ENCODE results near the gene AGAP2.

Gene AGAP2

GRCh38 chr12:57738661-57739237 lies at the start of gene AGAP2:
TSS of gene AGAP2 (minus strand) at chr12:57738742. CDS start at chr12:57738246, 496 bp downstream.
- no peak for TF ChIP-seq ZFX (IDR thresholded peaks at IDR 0.05)
- TF ChIP-seq CTCF (conservative IDR thresholded peaks at IDR 0.05): no peak
- no peak within 1 kb of the TSS for H3K27ac ChIP-seq

GRCh38 chr12:57783861-57784260 lies 45.3 kb upstream of the AGAP2 start:
- no peak for TF ChIP-seq ZFX (IDR thresholded peaks at IDR 0.05)
- TF ChIP-seq CTCF (conservative IDR thresholded peaks at IDR 0.05): no peak

GRCh38 chr12:57783466-57783801 lies 44.9 kb upstream of the AGAP2 start:
- no peak for TF ChIP-seq CTCF (conservative IDR thresholded peaks at IDR 0.05)
- TF ChIP-seq ZFX (IDR thresholded peaks at IDR 0.05): no peak
- peak overlapping the region; percentile 74 for H3K27ac ChIP-seq

More at GRCh38 chr12:57783861-57784260, 45.3 kb upstream of the AGAP2 start:
- H3K27ac ChIP-seq: no peak overlapping the region

- H3K27ac ChIP-seq: peak within 1 kb of the TSS; percentile 74
- TF ChIP-seq CTCF (conservative IDR thresholded peaks at IDR 0.05) (peak; percentile 97), ZFX (IDR thresholded peaks at IDR 0.05) (peak; percentile 38; the same call in 1 of the 2 replicates)
Measured at GRCh38 chr12:57782608-57783465, 44.3 kb upstream of the AGAP2 start, which contains the start of gene TSFM. TSS of gene TSFM (plus strand) at chr12:57782787. CDS start at chr12:57782802, 15 bp downstream.

- H3K27ac ChIP-seq: peak overlapping the region; percentile 74; the same call in 1 of the 2 replicates
- TF ChIP-seq ZFX (IDR thresholded peaks at IDR 0.05) (no peak), CTCF (conservative IDR thresholded peaks at IDR 0.05) (no peak)
Measured at GRCh38 chr12:57782243-57782607, 43.7 kb upstream of the AGAP2 start.

- no peak overlapping the region for H3K27ac ChIP-seq
- no peak for TF ChIP-seq ZFX (IDR thresholded peaks at IDR 0.05)
- TF ChIP-seq CTCF (conservative IDR thresholded peaks at IDR 0.05): no peak
Measured at GRCh38 chr12:57781801-57782200, 43.3 kb upstream of the AGAP2 start.

GRCh38 chr12:57781244-57781643 lies 42.7 kb upstream of the AGAP2 start:
- H3K27ac ChIP-seq: no peak overlapping the region
- no peak for TF ChIP-seq ZFX (IDR thresholded peaks at IDR 0.05)
- no peak for TF ChIP-seq CTCF (conservative IDR thresholded peaks at IDR 0.05)
